MG63 (cell line): ENCODE data around the gene DPP8. TPM values are rescaled to one million over a fixed set of nuclear protein-coding genes. Genes with fewer than 3 reads are reported as not detected.

Source experiments
- DNase-seq: peaks from one replicate; pipeline ENCODE4 v3.0.0-alpha.2; 2020
- H3K27me3 ChIP-seq: fragments of 250-450 bp; sonication (Bioruptor Pico); 2 replicates; pipeline ENCODE4 v1.5.1; 2020; ENCODE audit warnings: mild to moderate bottlenecking, moderate library complexity
- H3K36me3 ChIP-seq: fragments of 250-450 bp; sonication (Bioruptor Pico); 2 replicates; pipeline ENCODE4 v1.5.1; 2020; ENCODE audit warnings: mild to moderate bottlenecking, moderate library complexity
- H3K4me3 ChIP-seq: fragments of 250-450 bp; sonication (Bioruptor Pico); 2 replicates; pipeline ENCODE4 v1.5.1; 2020; ENCODE audit warnings: mild to moderate bottlenecking, moderate library complexity
- H3K9me3 ChIP-seq: fragments of 250-450 bp; sonication (Bioruptor Pico); 2 replicates; pipeline ENCODE4 v1.5.1; 2020; ENCODE audit warnings: mild to moderate bottlenecking, moderate library complexity
- total RNA-seq: library from RNA; depleted of rRNA; stranded (reverse); fragments of >200 nt; shearing (Covaris generic); gene quantifications from 2 replicates; pipeline ENCODE4 v1.2.3, GENCODE V29; 2014; ENCODE audit warnings: low replicate concordance

Gene DPP8
- total RNA-seq, 1 experiment from 2014 or later: 8.0 TPM

DNA sequence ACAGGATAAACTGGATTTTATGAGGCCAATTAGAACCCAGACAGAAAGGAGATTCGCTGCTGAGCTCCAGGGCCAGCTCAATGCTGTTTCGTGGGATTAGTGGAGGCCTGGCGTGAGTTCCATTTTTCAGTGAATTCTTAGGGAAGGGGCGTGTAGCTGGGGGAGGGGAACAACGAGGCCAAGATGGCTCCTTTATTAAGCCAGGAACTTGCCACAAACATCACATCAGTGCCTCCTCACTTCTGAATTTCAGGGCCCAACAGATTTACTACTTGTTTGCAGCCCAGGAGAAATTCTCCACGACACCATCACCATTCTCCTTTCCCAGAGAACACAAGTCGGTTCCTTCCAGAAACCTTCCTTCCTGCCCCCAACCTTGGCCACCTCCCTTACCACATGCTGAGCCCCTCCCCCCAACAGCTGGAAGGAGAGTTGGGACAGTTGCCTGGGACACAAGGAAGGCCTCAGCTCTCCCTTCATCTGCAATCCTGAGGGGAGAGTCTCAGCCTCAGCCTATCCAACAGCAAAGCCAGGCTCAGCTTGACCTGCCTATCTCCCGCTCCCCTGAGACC, 100.6 kb downstream of the DPP8 start:
- Histone ChIP-seq H3K9me3 (no peaks in the 10 kb centered on the region), H3K27me3 (no peaks in the 10 kb centered on the region), H3K36me3 (no peaks in the 10 kb centered on the region), H3K4me3 (no peak overlapping the region)
- DNase-seq: peak; percentile 15

DNA sequence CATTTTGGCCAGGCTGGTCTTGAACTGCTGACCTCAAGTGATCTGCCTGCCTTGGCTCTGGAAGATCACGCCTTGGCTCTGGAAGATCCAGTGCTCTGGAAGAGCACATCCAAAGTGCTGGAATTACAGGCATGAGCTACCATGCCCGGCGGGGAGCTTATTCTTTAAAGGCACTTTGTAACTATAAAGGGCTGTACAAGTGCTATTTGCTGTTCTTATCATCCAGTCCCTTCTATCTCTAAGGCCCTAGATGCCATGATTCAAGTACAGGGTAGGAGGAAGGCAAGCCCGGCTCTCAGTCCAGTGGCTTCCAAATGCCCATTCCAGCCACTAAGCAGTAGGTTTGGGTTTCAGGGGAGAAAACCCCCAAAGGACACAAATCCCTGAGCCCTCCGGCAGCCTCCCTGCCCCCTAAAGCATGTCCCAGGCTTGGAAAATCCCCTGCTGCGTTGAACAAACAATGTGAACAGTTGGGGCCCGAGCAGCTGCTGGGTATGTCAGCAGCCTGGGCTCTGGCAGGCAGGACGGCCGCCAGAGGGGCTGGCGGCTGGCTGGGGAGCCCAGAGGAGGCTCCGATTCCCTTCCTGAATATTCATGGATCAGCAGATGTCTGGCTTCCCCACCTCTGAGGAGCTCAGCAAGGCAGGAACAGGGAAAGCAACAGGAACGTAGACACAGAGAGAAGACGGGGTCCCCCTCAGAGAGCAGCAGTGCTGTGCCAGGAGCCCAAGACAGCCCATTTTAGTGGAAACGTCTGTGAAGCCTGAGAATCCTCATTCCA, 102.5 kb downstream of the DPP8 start:
- no peaks in the 10 kb centered on the region for H3K36me3 ChIP-seq
- no peaks in the 10 kb centered on the region for H3K27me3 ChIP-seq
- no peaks in the 10 kb centered on the region for H3K9me3 ChIP-seq
- no peak overlapping the region for H3K4me3 ChIP-seq
- peak; percentile 73 for DNase-seq

DNA sequence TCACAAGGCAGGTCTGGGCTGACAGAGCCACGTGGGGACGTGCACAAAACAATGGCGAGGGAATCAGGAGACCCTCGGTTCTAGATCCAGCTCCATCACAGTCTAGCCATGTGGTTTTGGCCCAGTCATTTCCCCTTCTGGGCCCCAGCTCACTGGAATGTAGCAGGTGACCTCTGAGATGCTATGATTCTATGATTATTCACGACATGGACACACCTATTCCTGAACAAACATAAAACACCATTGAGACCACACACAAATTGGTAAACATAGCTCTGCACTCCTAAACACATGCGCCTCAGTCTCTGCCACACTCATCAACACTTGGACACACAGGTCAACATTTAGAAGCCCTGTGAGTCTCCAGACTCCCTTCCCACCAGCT, 103.7 kb downstream of the DPP8 start:
- Histone ChIP-seq H3K36me3 (no peaks in the 10 kb centered on the region), H3K27me3 (no peaks in the 10 kb centered on the region)
- DNase-seq: no peak

DNA sequence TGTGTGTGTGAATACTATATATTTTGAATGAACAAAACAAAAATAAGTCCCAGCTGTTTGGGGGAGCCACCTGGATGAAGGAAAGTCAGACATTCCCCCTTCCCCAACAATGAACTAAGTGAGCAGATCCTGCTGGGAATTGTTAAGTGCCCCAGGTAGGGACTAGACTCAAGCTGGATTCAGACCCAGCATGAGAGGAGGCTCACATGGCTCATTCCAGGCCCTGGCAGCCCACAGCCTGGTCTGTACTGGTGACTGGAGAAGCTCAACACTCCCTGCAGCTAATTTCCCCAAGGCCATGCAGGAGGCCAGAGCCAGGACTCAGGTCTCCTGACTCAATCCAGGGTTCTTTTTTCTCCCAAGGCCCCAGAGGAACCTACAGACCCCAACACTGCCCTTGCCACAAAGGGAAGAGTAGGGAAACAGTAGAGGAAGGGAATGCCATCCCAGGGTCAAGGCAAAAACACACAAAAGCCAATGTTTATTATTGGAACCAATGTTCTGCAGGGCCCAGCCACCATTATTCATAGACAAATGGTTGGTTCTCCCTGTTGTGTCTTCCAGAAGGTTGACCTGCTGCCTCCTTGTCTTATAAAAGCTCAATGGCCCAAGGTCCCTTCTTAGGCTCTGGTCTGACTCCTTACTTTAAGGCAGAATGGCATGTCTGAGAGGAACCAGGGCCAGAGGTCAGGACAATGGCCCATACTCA, 104.3 kb downstream of the DPP8 start:
- Histone ChIP-seq H3K36me3 (no peaks in the 10 kb centered on the region), H3K27me3 (no peaks in the 10 kb centered on the region)
- DNase-seq: no peak

More for the DNA sequence above, 103.7 kb downstream of the DPP8 start:
- H3K4me3 ChIP-seq: no peak overlapping the region
- no peaks in the 10 kb centered on the region for H3K9me3 ChIP-seq

DNA sequence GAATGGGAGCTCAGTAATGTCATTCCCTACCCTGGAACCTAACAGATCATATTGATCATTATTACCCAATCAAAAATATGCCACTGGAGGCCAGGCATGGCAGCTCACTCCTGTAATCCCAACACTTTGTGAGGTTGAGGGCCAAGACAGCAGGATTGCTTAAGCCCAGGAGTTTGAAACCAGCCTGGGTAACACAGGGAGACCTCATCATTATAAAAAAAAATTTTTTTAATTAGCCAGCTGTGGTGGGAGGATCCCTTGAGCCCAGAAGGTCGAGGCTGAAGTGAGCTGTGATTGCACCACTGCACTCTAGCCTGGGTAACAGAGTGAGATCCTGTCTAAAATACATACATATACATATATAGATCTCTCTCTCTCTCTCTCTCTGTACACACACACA, 104.9 kb downstream of the DPP8 start:
- Histone ChIP-seq H3K9me3 (no peaks in the 10 kb centered on the region), H3K4me3 (no peak overlapping the region), H3K36me3 (no peaks in the 10 kb centered on the region), H3K27me3 (no peaks in the 10 kb centered on the region)
- DNase-seq: no peak

More for the DNA sequence above, 104.3 kb downstream of the DPP8 start:
- Histone ChIP-seq H3K9me3 (no peaks in the 10 kb centered on the region), H3K4me3 (no peak overlapping the region)

DNA sequence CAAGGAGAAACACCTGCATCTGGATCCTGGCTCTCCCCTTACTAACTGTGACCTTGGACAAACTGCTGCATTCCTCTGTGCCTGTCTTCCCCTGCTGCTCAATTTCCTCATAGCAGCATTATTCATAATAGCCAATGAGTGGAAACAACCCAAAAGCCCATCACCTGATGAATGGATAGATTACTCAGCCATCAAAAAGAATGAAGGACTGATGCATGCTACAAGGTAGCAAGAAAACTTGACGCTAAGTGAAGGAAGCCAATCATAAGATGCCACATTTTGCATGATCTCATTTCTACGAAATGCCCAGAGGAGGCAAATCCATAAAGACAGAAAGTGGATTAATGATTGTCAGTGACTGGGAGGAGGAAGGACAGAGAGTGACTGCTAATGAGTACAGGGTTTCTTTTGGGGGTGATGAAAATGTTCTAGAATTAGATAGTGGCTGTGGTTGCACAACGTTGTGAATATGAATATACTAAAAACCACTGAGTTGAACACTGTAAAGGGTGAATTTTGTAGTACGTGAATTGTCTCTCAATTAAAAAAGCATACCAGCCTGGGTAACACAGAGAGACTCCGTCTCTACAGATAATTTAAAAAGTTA, 105.9 kb downstream of the DPP8 start:
- Histone ChIP-seq H3K9me3 (no peaks in the 10 kb centered on the region), H3K36me3 (no peaks in the 10 kb centered on the region), H3K4me3 (no peak overlapping the region), H3K27me3 (no peaks in the 10 kb centered on the region)
- DNase-seq: no peak

DNA sequence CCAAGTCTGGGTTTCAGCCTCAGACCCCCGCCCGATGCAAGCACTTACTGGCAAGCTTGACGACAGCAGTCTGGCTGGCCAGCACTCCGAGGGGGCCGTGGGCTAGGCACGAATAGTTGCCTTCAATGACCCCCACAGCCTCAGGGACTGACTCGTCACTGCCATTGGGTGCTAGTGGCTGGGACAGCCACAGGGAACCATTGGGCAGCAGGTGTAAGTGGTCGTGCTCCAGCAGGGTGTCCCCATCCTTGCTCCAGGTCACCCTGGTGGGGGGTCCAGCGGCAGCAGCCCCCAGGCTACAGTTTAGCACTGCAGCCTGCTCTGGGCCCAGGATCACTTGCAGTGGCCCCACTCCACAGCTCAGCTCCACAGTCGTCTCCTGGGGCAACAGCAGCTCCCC, 106.5 kb downstream of the DPP8 start:
- no peaks in the 10 kb centered on the region for H3K9me3 ChIP-seq
- H3K4me3 ChIP-seq: no peak overlapping the region
- no peaks in the 10 kb centered on the region for H3K36me3 ChIP-seq
- H3K27me3 ChIP-seq: no peaks in the 10 kb centered on the region
- DNase-seq: no peak

DNA sequence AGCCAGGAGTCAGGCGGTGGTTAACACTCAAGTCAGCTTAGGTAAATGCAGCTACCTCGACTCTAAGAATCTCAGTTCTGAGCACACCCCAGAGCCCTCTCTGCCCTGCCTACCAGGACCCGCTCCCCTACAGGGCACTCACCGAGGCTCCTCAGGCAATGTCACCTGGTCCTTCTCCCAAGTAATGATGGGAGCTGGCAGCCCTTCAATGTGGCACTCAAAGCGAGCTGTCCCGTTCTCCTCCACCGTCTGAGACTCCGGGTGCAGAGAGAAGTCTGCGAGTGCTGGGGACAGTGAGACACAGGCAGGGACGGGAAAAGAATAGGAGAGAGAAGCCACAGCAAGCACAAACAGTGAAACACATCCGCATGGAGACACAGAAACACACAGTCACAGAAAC, 107.5 kb downstream of the DPP8 start:
- no peaks in the 10 kb centered on the region for H3K27me3 ChIP-seq
- no peaks in the 10 kb centered on the region for H3K9me3 ChIP-seq
- no peak for DNase-seq
- H3K36me3 ChIP-seq: no peaks in the 10 kb centered on the region
- H3K4me3 ChIP-seq: no peak overlapping the region

DNA sequence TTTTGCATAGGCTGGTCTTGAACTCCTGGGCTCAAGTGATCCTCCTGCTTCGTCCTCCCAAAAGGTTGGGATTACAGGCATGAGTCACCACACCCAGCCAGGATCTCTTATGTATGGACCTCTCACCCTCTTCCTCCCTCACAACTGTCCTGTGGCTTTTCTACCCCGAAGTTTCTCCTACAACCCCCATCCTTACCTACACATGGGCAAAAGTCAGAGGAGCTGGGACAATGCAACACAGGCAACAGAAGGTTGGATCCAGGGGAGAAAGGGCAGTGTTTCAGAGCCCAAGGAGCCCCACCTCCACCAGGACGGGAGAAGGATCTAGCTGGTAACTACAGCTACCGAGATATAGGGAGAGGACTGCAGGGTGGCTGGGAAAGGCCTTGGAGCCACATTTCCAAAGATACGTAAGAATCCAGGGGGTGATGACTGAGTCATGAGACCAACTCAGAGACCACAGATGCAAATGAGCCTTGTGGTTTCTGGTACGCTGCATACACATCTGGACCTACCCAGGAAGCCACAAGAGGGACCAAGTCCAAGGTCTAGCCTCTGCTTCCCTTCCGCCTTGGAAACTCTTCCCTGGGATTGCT, 108.4 kb downstream of the DPP8 start:
- Histone ChIP-seq H3K27me3 (no peaks in the 10 kb centered on the region), H3K36me3 (no peaks in the 10 kb centered on the region), H3K9me3 (no peaks in the 10 kb centered on the region), H3K4me3 (no peak overlapping the region)
- DNase-seq: peak; percentile 62

DNA sequence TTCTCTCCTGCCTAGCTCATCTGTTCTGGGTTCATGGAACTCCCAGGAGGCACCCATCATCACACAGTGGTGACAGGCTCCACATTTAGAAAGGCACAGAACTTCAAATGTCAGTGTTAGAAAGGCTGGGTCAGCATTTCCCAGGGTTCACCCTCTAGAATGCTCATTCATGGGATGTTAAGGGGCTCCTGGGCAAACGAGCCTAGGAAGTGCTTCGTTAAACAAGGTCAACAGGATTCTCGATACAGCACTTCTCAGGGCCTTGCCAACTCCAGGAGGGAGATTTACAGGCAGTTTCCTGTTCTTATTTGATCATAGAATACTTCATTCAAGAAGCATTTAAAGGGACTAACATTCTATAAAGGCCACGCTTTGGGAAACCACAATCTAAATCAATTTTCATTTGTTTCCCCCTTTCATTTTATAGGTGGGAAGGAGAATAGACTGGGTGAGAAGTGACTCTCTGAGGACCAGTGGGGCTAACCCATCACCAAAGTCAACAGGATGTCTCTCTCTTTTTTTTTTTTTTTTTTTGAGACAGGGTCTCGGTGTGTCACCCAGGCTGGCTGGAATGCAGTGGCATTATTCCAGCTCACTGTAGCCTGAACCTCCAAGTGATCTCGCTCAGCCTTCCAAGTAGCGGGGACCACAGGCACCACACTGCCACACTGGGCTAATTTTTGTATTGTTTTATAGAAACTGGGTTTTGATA, 109.0 kb downstream of the DPP8 start:
- Histone ChIP-seq H3K27me3 (no peaks in the 10 kb centered on the region), H3K9me3 (no peaks in the 10 kb centered on the region), H3K4me3 (no peak overlapping the region), H3K36me3 (no peaks in the 10 kb centered on the region)
- no peak for DNase-seq

DNA sequence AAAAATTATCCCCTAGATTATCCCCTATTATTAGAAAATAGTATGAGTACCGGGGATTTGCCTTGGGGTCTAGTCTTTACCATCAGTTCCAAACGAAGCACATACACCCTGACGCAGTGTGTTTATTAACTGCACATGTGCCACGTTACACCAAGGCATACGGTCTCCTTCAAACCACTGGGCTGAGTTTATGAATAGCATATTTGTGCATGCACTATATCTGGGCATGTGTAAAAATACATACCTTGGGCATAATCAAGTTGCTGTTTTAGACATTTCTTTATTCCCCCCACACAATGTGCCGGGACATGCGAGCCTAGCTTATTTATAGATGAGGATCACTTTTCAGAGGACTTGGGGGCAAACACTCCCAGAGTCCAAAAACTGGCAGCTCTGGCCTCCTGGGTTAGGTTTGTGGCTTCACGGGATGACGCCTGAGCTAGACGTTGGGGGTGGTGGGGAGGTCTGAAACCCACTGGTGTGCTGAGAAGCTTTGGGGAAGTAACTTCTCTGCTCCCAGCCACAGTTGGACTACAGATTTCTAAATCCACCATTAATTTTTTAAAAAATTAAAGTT, 111.0 kb downstream of the DPP8 start:
- no peaks in the 10 kb centered on the region for H3K27me3 ChIP-seq
- H3K4me3 ChIP-seq: no peak overlapping the region
- no peak for DNase-seq
- no peaks in the 10 kb centered on the region for H3K9me3 ChIP-seq
- no peaks in the 10 kb centered on the region for H3K36me3 ChIP-seq

DNA sequence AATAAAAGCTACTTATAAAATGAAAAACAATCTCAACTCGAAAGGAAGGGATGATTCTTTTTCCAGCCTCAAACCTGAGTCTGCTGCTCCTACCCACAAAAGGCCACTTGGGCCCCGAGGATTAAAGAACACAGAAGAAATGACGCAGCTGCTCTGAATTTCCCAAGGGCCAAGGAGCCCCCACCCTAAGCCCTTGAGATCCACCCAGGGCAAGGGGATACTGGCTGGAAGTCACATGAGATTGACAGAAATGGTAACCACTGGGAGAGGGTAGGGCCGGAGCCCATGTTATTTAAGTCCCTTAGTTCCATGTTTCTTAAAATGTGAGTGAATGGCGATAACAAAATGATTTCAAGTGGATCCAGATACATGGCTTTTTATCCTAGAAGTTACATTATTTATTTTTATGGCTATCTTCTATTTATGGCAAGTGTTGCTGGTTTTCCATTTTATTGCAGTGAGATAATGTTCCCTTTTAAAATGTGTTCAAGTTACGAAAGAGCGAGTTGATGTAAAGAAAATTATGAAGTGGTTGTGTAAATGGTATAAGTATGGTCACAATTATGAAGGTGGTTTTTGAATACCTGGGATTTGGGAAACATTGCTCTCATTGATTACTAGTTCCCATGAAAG, 111.6 kb downstream of the DPP8 start:
- no peaks in the 10 kb centered on the region for H3K36me3 ChIP-seq
- no peak overlapping the region for H3K4me3 ChIP-seq
- H3K9me3 ChIP-seq: no peaks in the 10 kb centered on the region
- H3K27me3 ChIP-seq: no peaks in the 10 kb centered on the region
- no peak for DNase-seq

DNA sequence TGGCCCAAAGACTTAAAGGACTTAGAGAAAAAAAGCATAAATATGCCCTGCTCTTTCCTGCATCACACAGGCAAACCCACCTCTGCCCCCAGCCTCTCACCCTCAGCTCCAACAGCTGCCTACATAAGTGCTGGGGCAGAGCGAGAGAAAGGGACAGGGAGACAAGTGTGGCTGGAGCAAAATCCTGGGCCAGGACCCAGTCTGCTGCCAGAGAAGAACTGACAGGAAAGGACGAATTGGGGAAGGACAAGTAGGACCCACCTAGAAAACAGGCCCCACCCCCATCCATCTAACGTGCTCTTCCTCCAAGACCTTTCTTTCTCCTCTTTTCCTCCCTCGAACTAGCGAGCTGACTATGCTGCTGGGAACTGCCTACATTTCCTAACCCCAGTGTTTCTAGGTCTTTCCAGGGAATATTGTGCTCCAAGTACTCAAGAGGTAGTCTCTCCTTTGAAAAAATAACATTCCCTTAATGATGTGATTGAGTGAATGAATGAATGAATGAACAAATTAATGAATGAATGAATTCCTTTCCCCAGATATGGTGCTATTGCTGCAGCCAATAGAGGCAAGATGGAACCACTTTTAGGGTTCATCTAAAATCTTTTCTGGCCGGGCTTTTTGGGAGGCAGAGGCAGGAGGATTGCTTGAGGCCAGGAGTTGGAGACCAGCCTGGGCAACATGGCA, 113.2 kb downstream of the DPP8 start:
- DNase-seq: no peak
- H3K27me3 ChIP-seq: no peaks in the 10 kb centered on the region
- H3K4me3 ChIP-seq: no peak overlapping the region
- no peaks in the 10 kb centered on the region for H3K9me3 ChIP-seq
- H3K36me3 ChIP-seq: no peaks in the 10 kb centered on the region

DNA sequence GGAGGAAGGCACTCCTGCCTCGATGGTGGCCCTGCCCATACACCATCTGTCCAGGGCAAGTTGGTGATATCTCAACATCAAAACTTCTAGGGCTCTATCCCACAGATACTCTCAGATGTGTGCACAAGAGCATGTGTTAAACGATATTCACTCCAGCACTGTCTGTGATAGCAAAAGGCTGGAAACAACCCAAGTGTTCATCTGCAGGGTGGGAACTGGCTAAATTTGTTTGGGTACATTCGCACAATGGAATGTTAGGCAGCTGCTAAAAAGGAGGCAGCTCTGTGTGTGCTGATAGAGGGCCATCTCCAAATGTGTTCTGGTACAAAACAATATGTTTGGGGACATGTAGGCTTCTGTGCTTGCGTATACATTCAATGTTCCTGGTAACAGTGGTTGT, 114.5 kb downstream of the DPP8 start:
- Histone ChIP-seq H3K27me3 (no peaks in the 10 kb centered on the region), H3K4me3 (no peak overlapping the region), H3K9me3 (no peaks in the 10 kb centered on the region), H3K36me3 (no peaks in the 10 kb centered on the region)
- DNase-seq: no peak

DNA sequence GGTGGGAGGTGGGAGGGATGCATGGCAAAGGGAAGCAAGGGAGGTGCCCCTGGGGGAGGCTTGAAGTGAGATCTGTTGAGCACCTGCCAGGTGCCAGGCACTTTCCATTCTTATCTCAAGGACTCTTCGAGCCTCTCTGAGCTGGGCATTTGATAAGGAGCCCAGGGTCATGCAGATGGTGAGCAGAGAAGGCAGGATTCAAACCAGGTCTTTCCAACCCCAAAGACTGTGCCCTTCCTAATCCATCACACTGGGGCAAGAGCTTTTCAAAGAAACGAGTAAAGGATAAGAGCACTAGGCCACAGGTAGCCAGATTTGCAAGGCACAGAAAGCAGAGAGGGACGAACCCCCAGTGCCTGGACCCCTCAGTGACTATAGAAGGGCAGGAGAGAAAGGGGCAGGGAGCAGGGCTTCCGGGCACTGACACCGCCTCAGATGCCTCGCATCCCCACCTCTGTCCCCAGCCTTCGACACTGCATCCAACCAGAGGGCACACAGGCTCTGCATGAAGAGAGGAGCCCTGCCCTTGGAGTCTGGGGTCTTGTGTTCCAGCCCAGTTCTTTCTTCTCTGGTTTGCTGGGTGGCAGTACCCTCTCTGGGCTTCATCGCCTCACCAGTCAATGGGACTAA, 115.8 kb downstream of the DPP8 start:
- Histone ChIP-seq H3K27me3 (no peaks in the 10 kb centered on the region), H3K9me3 (no peaks in the 10 kb centered on the region), H3K4me3 (no peak overlapping the region), H3K36me3 (no peaks in the 10 kb centered on the region)
- DNase-seq: no peak
